Hepatocyte (in vitro differentiated cells): Measurements from ENCODE around the gene DES. TPM values are rescaled to one million over a fixed set of nuclear protein-coding genes. Genes with fewer than 3 reads are reported as not detected.
A peak's percentile ranks its signal among the peaks of the same experiment; 100 is the strongest.

Experiments used
- DNase-seq: peaks from one replicate; pipeline ENCODE4 v3.0.0-alpha.2; 2016; ENCODE audit warnings: low spot score
- H2AFZ ChIP-seq: fragments of 200-600 bp; sonication (generic); 2 replicates; pipeline ENCODE4 v1.6.0; 2016; ENCODE audit warnings: antibody characterized with exemption, mild to moderate bottlenecking
- H3K27ac ChIP-seq: fragments of 200-600 bp; sonication (generic); 2 replicates; pipeline ENCODE4 v1.5.1; 2016; ENCODE audit warnings: mild to moderate bottlenecking
- H3K27me3 ChIP-seq: fragments of 200-600 bp; sonication (generic); 2 replicates; pipeline ENCODE4 v1.6.1; 2016
- H3K36me3 ChIP-seq: fragments of 200-600 bp; sonication (generic); replicated peaks from 2 replicates; pipeline ENCODE4 v1.5.1; 2016; ENCODE audit warnings: low read depth; ENCODE audit not compliant: insufficient read depth
- H3K4me1 ChIP-seq: fragments of 200-600 bp; sonication (generic); 2 replicates; pipeline ENCODE4 v1.5.1; 2016; ENCODE audit warnings: mild to moderate bottlenecking, moderate library complexity; ENCODE audit not compliant: insufficient read depth
- H3K4me2 ChIP-seq: fragments of 200-600 bp; sonication (generic); 2 replicates; pipeline ENCODE4 v1.6.0; 2016
- H3K4me3 ChIP-seq: fragments of 200-600 bp; sonication (generic); 2 replicates; pipeline ENCODE4 v1.5.1; 2016; ENCODE audit warnings: mild to moderate bottlenecking
- H3K79me2 ChIP-seq: fragments of 200-600 bp; sonication (generic); 2 replicates; pipeline ENCODE4 v1.6.0; 2017; ENCODE audit warnings: mild to moderate bottlenecking
- H3K9me2 ChIP-seq: fragments of 200-600 bp; sonication (generic); replicated peaks from 2 replicates; pipeline ENCODE4 v1.6.0; 2017; ENCODE audit warnings: mild to moderate bottlenecking; ENCODE audit not compliant: insufficient read depth
- H3K9me3 ChIP-seq: fragments of 200-600 bp; sonication (generic); 2 replicates; pipeline ENCODE4 v1.5.1; 2016; ENCODE audit warnings: low read depth, mild to moderate bottlenecking
- H4K20me1 ChIP-seq: fragments of 200-600 bp; sonication (generic); 2 replicates; pipeline ENCODE4 v1.6.0; 2016; ENCODE audit warnings: mild to moderate bottlenecking; ENCODE audit not compliant: insufficient read depth, poor library complexity, severe bottlenecking
- CTCF ChIP-seq: fragments of 200-600 bp; sonication (generic); IDR thresholded peaks from 2 replicates; pipeline ENCODE4 v1.5.1; 2016; ENCODE audit warnings: antibody characterized with exemption, mild to moderate bottlenecking; ENCODE audit not compliant: poor library complexity
- EZH2 ChIP-seq: fragments of 200-600 bp; sonication (generic); IDR thresholded peaks from 2 replicates; pipeline ENCODE4 v1.6.1; 2016; ENCODE audit warnings: antibody characterized with exemption, mild to moderate bottlenecking, borderline replicate concordance
- EZH2phosphoT487 ChIP-seq: fragments of 200-600 bp; sonication (generic); IDR thresholded peaks from one replicate; pipeline ENCODE4 v1.6.1; 2018; ENCODE audit warnings: antibody characterized with exemption, mild to moderate bottlenecking, low read depth, moderate library complexity; ENCODE audit not compliant: unreplicated experiment, severe bottlenecking
- WGBS: methylation state at CpG from one replicate; pipeline ENCODE4 v1.1.6; 2016; ENCODE audit warnings: low lambda C conversion rate; ENCODE audit errors: missing lambda C conversion rate; 5-methylcytosine and 5-hydroxymethylcytosine counted together
- polyA plus RNA-seq: library from polyadenylated mRNA; unstranded; fragments of >200 nt; fragmentation: Nextera tagmentation; extraction: Ambion mirVana; gene quantifications from 2 replicates; pipeline ENCODE4 v1.2.1, GENCODE V29; 2016
- total RNA-seq: library from RNA; depleted of rRNA; stranded (reverse); fragments of >200 nt; gene quantifications from 2 replicates; pipeline ENCODE4 v1.2.3, GENCODE V29; 2014

Gene DES
- total and polyA plus RNA-seq, 2 experiments from 2014 or later = 60.9 to 103 TPM

DNA sequence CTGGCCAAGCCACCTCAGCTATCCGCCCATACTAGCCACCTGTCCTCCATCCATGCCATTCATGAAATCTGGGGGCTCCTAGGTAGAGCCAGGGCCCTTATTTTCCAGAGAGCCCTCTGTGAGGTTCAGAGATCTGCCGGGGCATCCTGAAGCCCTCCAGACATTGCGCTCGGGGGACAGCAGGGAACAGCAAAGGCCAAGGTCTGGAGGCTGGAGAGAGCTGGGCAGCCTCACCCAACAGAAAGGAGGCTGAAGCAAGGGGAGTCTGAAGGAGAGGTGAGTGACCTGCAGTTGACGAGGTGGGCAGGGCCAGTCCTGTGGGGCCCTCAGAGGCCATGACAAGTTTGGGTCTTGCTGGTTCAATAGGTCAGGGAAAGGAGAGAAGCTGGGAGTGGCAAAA lies 8.6 kb upstream of the DES start:
- Histone ChIP-seq H2AFZ (no peak overlapping the region), H3K27me3 (no peaks in the 10 kb centered on the region), H3K9me3 (no peaks in the 10 kb centered on the region), H3K9me2 (no peaks in the 10 kb centered on the region), H4K20me1 (no peaks in the 10 kb centered on the region), H3K4me2 (no peak overlapping the region), H3K36me3 (no peaks in the 10 kb centered on the region), H3K4me3 (no peak overlapping the region), H3K27ac (peak overlapping the region; percentile 60), H3K79me2 (no peaks in the 10 kb centered on the region), H3K4me1 (peaks cover 9% of the 10 kb centered on the region)
- 100% methylated on average over 5 of the region's 5 CpGs for WGBS
- DNase-seq = no peak
- no peak for TF ChIP-seq CTCF
- TF ChIP-seq EZH2phosphoT487 = no peak
- no peak for TF ChIP-seq EZH2

DNA sequence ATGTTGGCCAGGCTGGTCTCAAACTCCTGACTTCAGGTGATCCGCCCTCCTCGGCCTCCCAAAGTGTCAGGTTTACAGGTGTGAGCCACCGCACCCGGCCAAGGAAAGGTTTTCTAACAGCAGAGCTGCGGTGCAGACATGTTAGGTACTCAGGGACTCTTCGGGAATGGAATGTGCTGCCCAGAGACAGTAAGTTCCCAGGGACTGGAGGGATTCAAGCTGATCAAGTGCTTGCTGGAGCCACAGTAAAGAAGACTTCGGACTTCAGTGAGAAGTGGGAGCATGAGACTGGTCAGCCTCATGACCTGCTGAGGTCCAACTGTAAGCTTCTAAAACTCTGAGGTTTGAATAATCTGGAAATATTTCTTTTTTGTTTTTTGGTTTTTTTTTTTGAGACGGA lies 7.8 kb upstream of the DES start:
- no peak for DNase-seq
- Histone ChIP-seq H4K20me1 (no peaks in the 10 kb centered on the region), H2AFZ (no peak overlapping the region), H3K4me1 (peaks cover 3% of the 10 kb centered on the region), H3K9me2 (no peaks in the 10 kb centered on the region), H3K4me2 (no peak overlapping the region), H3K9me3 (no peaks in the 10 kb centered on the region), H3K4me3 (no peak overlapping the region), H3K27me3 (no peaks in the 10 kb centered on the region), H3K27ac (no peak overlapping the region), H3K79me2 (no peaks in the 10 kb centered on the region), H3K36me3 (no peaks in the 10 kb centered on the region)
- WGBS = 86% methylated on average over 8 of the region's 8 CpGs
- no peak for TF ChIP-seq EZH2
- TF ChIP-seq CTCF = no peak
- no peak for TF ChIP-seq EZH2phosphoT487

GRCh38 chr2:219414857-219415256 lies 3.3 kb upstream of the DES start:
- TF ChIP-seq EZH2 = no peak
- TF ChIP-seq EZH2phosphoT487 = no peak
- TF ChIP-seq CTCF = no peak
- Histone ChIP-seq H3K27ac (no peak overlapping the region), H3K79me2 (no peaks in the 10 kb centered on the region), H3K36me3 (no peaks in the 10 kb centered on the region), H2AFZ (no peak overlapping the region), H3K9me3 (no peaks in the 10 kb centered on the region), H3K27me3 (peaks cover 14% of the 10 kb centered on the region), H3K4me1 (peaks cover 14% of the 10 kb centered on the region), H3K9me2 (no peaks in the 10 kb centered on the region), H4K20me1 (no peaks in the 10 kb centered on the region), H3K4me3 (no peak overlapping the region), H3K4me2 (no peak overlapping the region)
- no peak for DNase-seq
- WGBS = 89% methylated on average over 4 of the region's 4 CpGs
